GM18526 (cell line): ENCODE data around the gene DAAM2.

Experiments
- POLR2A ChIP-seq: IDR thresholded peaks from 3 replicates; pipeline ENCODE4 v1.6.1; 2011; ENCODE audit not compliant: insufficient read length; ENCODE audit errors: extremely low read depth

The DAAM2 gene

GRCh38 chr6:39804466-39805065 is 12.4 kb downstream of the DAAM2 start:
- TF ChIP-seq POLR2A: no peak

GRCh38 chr6:39806278-39806677 is 14.1 kb downstream of the DAAM2 start:
- no peak for TF ChIP-seq POLR2A

- TF ChIP-seq POLR2A: no peak
Measured at GRCh38 chr6:39808346-39808745, 16.2 kb downstream of the DAAM2 start.

GRCh38 chr6:39808964-39809363 is 16.8 kb downstream of the DAAM2 start:
- TF ChIP-seq POLR2A: no peak

GRCh38 chr6:39811835-39812345 is 19.7 kb downstream of the DAAM2 start:
- TF ChIP-seq POLR2A: no peak

- TF ChIP-seq POLR2A: no peak
Measured at GRCh38 chr6:39812496-39812852, 20.3 kb downstream of the DAAM2 start.

GRCh38 chr6:39812853-39813533 is 20.8 kb downstream of the DAAM2 start:
- no peak for TF ChIP-seq POLR2A

- TF ChIP-seq POLR2A: no peak
Measured at GRCh38 chr6:39814236-39814635, 22.1 kb downstream of the DAAM2 start.

- no peak for TF ChIP-seq POLR2A
Measured at GRCh38 chr6:39815356-39815755, 23.2 kb downstream of the DAAM2 start.

- no peak for TF ChIP-seq POLR2A
Measured at GRCh38 chr6:39816747-39817146, 24.6 kb downstream of the DAAM2 start.

- no peak for TF ChIP-seq POLR2A
Measured at GRCh38 chr6:39818695-39819094, 26.5 kb downstream of the DAAM2 start.

GRCh38 chr6:39819228-39819627 is 27.1 kb downstream of the DAAM2 start:
- no peak for TF ChIP-seq POLR2A

GRCh38 chr6:39819676-39820075 is 27.5 kb downstream of the DAAM2 start:
- TF ChIP-seq POLR2A: no peak

GRCh38 chr6:39820553-39820952 is 28.4 kb downstream of the DAAM2 start:
- no peak for TF ChIP-seq POLR2A

GRCh38 chr6:39821046-39821740 is 29.0 kb downstream of the DAAM2 start:
- no peak for TF ChIP-seq POLR2A

- TF ChIP-seq POLR2A: no peak
Measured at GRCh38 chr6:39821742-39822532, 29.8 kb downstream of the DAAM2 start.
